GM18868 (cell line): ENCODE data around the gene B3GAT3.
"Not testable (repeated sequence)": the region's sequence is repeated elsewhere in the genome, so short reads cannot be mapped to it uniquely, and the experiment has no call there.

Experiments
- ATAC-seq: cut with Tn5 transposase; IDR thresholded peaks from one replicate; pipeline ENCODE4 v1.9.1; 2021; ENCODE audit warnings: mild to moderate bottlenecking, moderate library complexity; ENCODE audit not compliant: unreplicated experiment

Gene B3GAT3

GRCh38 chr11:62645946-62646824 lies 24.4 kb upstream of the B3GAT3 start, which contains the start of gene GANAB:
Gene GANAB (minus strand): TSS chr11:62646613. CDS start chr11:62646599, 14 bp downstream.
- peak; percentile 92 for ATAC-seq

DNA sequence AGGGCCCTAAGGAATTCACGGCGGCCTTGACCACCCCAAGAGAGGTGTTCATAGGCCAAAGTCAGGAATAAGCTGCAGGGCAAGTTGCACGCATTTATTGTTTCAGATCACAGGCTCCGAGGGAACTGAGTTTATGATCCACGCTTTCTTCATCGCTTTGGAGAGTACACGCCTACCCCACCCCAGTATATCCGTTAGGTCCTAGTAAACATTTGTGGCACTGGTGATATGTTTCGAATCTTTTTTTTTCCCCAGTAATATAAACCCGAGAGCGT lies 23.8 kb upstream of the B3GAT3 start:
- ATAC-seq = no peak

DNA sequence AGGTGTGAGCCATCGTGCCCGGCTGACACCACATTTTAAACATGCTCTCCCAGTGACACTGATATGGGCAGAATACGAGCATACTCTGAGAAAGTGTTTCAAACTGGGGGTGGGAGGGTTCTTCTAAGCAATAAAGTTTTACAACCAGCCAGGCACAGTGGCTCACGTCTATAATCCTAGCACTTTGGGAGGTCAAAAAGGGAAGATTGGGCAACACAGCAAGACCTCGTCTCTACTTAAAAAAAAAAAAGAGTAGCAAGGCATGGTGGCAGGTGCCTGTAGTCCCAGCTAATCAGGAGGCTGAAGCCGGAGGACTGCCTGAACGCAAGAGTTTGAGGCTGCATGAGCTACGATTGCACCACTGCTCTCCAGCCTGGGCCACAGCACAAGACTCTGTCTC lies 22.4 kb upstream of the B3GAT3 start:
- no peak for ATAC-seq

- no peak for ATAC-seq
Observed at GRCh38 chr11:62632492-62632891, 10.7 kb upstream of the B3GAT3 start.

- no peak for ATAC-seq
Observed at GRCh38 chr11:62627713-62628112, 5.9 kb upstream of the B3GAT3 start.

DNA sequence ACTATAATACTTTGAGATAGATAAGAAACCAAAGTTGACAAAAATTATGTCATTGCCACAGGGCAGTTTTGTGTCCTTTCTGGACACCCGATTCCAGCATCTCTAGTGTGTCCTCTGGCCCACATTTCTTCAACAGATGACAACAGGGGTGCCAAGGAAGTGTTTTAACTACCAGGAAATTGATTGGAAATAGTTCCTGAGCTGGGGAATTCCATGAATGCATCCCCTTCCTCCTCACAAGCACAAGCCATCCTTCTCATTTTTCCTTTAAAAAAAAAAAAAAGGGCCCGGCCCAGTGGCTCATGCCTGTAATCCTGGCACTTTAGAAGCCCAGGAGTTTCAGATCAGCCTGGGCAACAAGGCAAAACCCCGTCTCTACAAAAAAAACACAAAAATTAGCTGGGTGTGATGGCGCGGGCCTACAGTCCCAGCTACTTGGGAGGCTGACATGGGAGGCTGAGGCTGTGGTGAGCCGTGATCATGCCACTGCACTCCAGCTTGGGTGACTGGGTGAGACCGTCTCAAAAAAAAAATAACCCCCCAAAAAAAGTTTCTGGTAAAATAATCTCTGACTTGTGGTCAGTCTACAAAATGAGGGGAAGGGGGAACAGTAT lies 797 bp upstream of the B3GAT3 start:
- no peak for ATAC-seq

- ATAC-seq = no peak
Observed at GRCh38 chr11:62621027-62621566, 689 bp downstream of the B3GAT3 start.

GRCh38 chr11:62616957-62617356 lies 4.8 kb downstream of the B3GAT3 start:
- ATAC-seq = not testable (repeated sequence)

- no peak for ATAC-seq
Observed at GRCh38 chr11:62615521-62615920, 6.3 kb downstream of the B3GAT3 start.

GRCh38 chr11:62614275-62614674 lies 7.5 kb downstream of the B3GAT3 start:
- no peak for ATAC-seq

- no peak for ATAC-seq
Observed at GRCh38 chr11:62613291-62613778, 8.5 kb downstream of the B3GAT3 start.

GRCh38 chr11:62612366-62613290 lies 9.2 kb downstream of the B3GAT3 start, which contains the start of the genes EML3 and ROM1:
Gene EML3 (minus strand): TSS chr11:62612775. CDS start chr11:62612457, 318 bp downstream.
Gene ROM1 (plus strand): TSS chr11:62613257. CDS start chr11:62613282, 25 bp downstream.
- ATAC-seq = peak; percentile 76

- ATAC-seq = peak; percentile 29
Observed at GRCh38 chr11:62611705-62612365, 10.0 kb downstream of the B3GAT3 start.

- no peak for ATAC-seq
Observed at GRCh38 chr11:62610814-62611704, 10.7 kb downstream of the B3GAT3 start.

DNA sequence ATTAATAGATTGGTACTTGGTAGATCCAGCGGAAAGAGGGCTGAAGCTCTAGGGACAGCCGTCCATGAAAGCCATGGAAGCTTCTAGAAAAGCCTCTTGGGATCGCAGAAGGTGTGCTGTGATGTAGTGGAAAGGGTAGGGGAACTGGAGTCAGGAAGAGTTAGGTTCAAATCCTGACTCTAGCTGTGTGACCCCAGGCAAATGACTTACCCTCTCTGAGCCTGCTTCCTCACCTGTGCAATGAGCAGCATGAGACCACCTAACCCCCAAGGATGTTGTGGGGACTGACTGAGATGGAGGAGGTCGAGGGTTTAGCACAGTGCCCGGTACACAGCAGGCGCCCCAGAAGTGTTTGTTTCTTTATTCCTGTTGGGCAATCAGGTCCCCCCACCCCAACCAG lies 11.4 kb downstream of the B3GAT3 start:
- no peak for ATAC-seq

GRCh38 chr11:62608776-62609175 lies 13.0 kb downstream of the B3GAT3 start:
- no peak for ATAC-seq

GRCh38 chr11:62607714-62608113 lies 14.1 kb downstream of the B3GAT3 start:
- ATAC-seq = no peak

- ATAC-seq = no peak
Observed at GRCh38 chr11:62605902-62606301, 15.9 kb downstream of the B3GAT3 start.

- ATAC-seq = no peak
Observed at GRCh38 chr11:62605467-62605866, 16.3 kb downstream of the B3GAT3 start.
